ENCODE results near the gene CDK5R1. TPM values are rescaled to one million over a fixed set of nuclear protein-coding genes. Genes with fewer than 3 reads are reported as not detected.

CDK5R1 gene
- total RNA-seq, 1 experiment from 2014 or later, result 4.0 TPM

GRCh38 chr17:32508926-32509325 lies 22.1 kb downstream of the CDK5R1 start:
- no peak for TF ChIP-seq CTCF (IDR thresholded peaks at IDR 0.05; ENCODE audit: unreplicated experiment)
- Mint-ChIP-seq H3K4me1 (ENCODE audit: insufficient read depth, unreplicated experiment) (peaks cover 10% of the 10 kb centered on the region), H3K9me3 (ENCODE audit: unreplicated experiment) (no peaks in the 10 kb centered on the region), H3K27ac (ENCODE audit: low read depth, unreplicated experiment) (no peak overlapping the region), H3K27me3 (ENCODE audit: insufficient read depth, unreplicated experiment) (no peaks in the 10 kb centered on the region), H3K4me3 (ENCODE audit: unreplicated experiment) (no peak overlapping the region), H3K36me3 (ENCODE audit: insufficient read depth, unreplicated experiment) (no peaks in the 10 kb centered on the region)
- no peak for DNase-seq (ENCODE audit: unreplicated experiment)
- ChIA-PET POLR2A (interaction anchor here (0.5 to 1.0 kb wide), 3 partner anchors 9 to 305 kb away, joined by 3 read pairs; no protein-coding TSS in a partner anchor), CTCF (interaction anchor here (0.6 to 0.7 kb wide), 2 partner anchors 40 to 428 kb away, joined by 3 read pairs; no protein-coding TSS in a partner anchor)
- intact Hi-C loops (cut with micrococcal nuclease), result no loop called here
- no TSS peak for BruUV-seq (replicated peaks)

GRCh38 chr17:32510466-32510865 lies 23.7 kb downstream of the CDK5R1 start:
- H3K4me1 Mint-ChIP-seq (ENCODE audit: insufficient read depth, unreplicated experiment), result no peaks in the 10 kb centered on the region
- no peak overlapping the region for H3K27ac Mint-ChIP-seq (ENCODE audit: low read depth, unreplicated experiment)
- H3K9me3 Mint-ChIP-seq (ENCODE audit: unreplicated experiment), result no peaks in the 10 kb centered on the region
- CTCF ChIA-PET, result interaction anchor here (1.1 kb wide), 1 partner anchor 399 kb away, joined by 4 read pairs; no protein-coding TSS in a partner anchor
- H3K27me3 Mint-ChIP-seq (ENCODE audit: insufficient read depth, unreplicated experiment), result no peaks in the 10 kb centered on the region
- POLR2A ChIA-PET, result no interaction called here
- H3K4me3 Mint-ChIP-seq (ENCODE audit: unreplicated experiment), result no peak overlapping the region
- TF ChIP-seq CTCF (IDR thresholded peaks at IDR 0.05; ENCODE audit: unreplicated experiment), result no peak
- BruUV-seq (replicated peaks), result no TSS peak
- DNase-seq (ENCODE audit: unreplicated experiment), result no peak
- H3K36me3 Mint-ChIP-seq (ENCODE audit: insufficient read depth, unreplicated experiment), result no peaks in the 10 kb centered on the region
- intact Hi-C loops (cut with micrococcal nuclease), result no loop called here

- no peak for TF ChIP-seq CTCF (IDR thresholded peaks at IDR 0.05; ENCODE audit: unreplicated experiment)
- Mint-ChIP-seq H3K4me1 (ENCODE audit: insufficient read depth, unreplicated experiment) (no peaks in the 10 kb centered on the region), H3K27ac (ENCODE audit: low read depth, unreplicated experiment) (no peak overlapping the region), H3K27me3 (ENCODE audit: insufficient read depth, unreplicated experiment) (no peaks in the 10 kb centered on the region), H3K9me3 (ENCODE audit: unreplicated experiment) (no peaks in the 10 kb centered on the region), H3K4me3 (ENCODE audit: unreplicated experiment) (no peak overlapping the region), H3K36me3 (ENCODE audit: insufficient read depth, unreplicated experiment) (no peaks in the 10 kb centered on the region)
- ChIA-PET POLR2A (interaction anchor here (1.4 kb wide), 1 partner anchor 67 kb away, joined by 4 read pairs; no protein-coding TSS in a partner anchor), CTCF (no interaction called here)
- DNase-seq (ENCODE audit: unreplicated experiment), result no peak
- no TSS peak for BruUV-seq (replicated peaks)
- intact Hi-C loops (cut with micrococcal nuclease), result no loop called here
Measured at GRCh38 chr17:32512328-32512727, 25.5 kb downstream of the CDK5R1 start.

- no peaks in the 10 kb centered on the region for H3K27me3 Mint-ChIP-seq (ENCODE audit: insufficient read depth, unreplicated experiment)
- no peak overlapping the region for H3K27ac Mint-ChIP-seq (ENCODE audit: low read depth, unreplicated experiment)
- ChIA-PET CTCF (interaction anchor here (0.9 kb wide), 1 partner anchor 51 kb away, joined by 3 read pairs; no protein-coding TSS in a partner anchor), POLR2A (no interaction called here)
- H3K4me3 Mint-ChIP-seq (ENCODE audit: unreplicated experiment), result no peak overlapping the region
- H3K4me1 Mint-ChIP-seq (ENCODE audit: insufficient read depth, unreplicated experiment), result no peaks in the 10 kb centered on the region
- DNase-seq (ENCODE audit: unreplicated experiment), result no peak
- no TSS peak for BruUV-seq (replicated peaks)
- H3K9me3 Mint-ChIP-seq (ENCODE audit: unreplicated experiment), result no peaks in the 10 kb centered on the region
- H3K36me3 Mint-ChIP-seq (ENCODE audit: insufficient read depth, unreplicated experiment), result no peaks in the 10 kb centered on the region
- intact Hi-C loops (cut with micrococcal nuclease), result no loop called here
- no peak for TF ChIP-seq CTCF (IDR thresholded peaks at IDR 0.05; ENCODE audit: unreplicated experiment)
Measured at GRCh38 chr17:32513579-32513978, 26.8 kb downstream of the CDK5R1 start.
